Suprapubic skin (tissue), 3 donors: ENCODE measurements around the gene GADL1.

Experiments
- POLR2A ChIP-seq, 2 donors: fragments of 450-650 bp; IDR thresholded peaks; one replicate each; pipeline ENCODE4 v1.6.1; 2017; ENCODE audit warnings: antibody characterized with exemption in 2 of 2, mild to moderate bottlenecking in 2 of 2, moderate library complexity in 2 of 2
- TF ChIP-seq, protein P1 (sequence below), 2 donors: fragments of 200-600 bp in 1 of 2; fragments of 450-650 bp in 1 of 2; sonication (generic) in 1 of 2; IDR thresholded peaks; one replicate each; pipeline ENCODE4 v1.5.1; 2016 to 2019; ENCODE audit warnings: antibody characterized with exemption in 2 of 2, mild to moderate bottlenecking in 1 of 2, moderate library complexity in 1 of 2

DNA sequence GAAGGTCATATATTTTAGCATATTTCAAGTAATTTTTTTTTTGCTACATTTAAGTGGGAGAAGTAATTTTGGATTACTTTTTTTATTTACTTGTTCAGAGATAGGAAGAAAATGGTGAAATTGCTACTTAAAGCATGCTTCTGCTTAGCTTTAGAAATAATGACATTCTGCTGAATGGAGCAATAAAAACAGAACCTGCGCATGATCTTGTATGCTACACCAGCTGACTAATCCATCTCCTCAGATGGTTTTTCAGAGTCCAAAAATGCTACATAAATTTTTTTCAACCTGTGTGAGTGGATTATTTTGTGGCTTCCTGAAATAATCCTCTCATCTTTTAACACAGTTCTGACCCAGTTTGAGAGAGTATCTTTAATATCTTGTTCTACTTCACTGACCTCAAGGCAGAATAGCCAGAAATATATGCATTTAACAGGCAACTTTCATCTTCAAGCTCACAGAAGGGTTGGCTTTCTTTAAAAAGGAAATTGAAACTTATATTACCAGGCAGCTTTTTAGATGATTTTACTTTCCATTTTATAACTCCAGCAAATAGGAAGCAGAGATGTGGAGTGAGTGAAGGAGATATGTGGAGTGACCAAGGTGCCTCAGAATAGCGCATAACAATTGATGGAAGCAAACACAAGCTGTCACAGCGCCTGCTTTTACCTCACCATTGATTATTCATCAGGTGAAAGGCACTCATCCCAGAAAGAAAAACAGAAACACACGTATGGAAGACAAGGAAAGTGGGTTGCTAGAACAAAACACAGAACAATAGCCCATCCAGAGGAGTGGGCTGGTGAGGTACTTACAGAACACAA lies 151.5 kb downstream of the GADL1 start:
- TF ChIP-seq, protein P1, sequence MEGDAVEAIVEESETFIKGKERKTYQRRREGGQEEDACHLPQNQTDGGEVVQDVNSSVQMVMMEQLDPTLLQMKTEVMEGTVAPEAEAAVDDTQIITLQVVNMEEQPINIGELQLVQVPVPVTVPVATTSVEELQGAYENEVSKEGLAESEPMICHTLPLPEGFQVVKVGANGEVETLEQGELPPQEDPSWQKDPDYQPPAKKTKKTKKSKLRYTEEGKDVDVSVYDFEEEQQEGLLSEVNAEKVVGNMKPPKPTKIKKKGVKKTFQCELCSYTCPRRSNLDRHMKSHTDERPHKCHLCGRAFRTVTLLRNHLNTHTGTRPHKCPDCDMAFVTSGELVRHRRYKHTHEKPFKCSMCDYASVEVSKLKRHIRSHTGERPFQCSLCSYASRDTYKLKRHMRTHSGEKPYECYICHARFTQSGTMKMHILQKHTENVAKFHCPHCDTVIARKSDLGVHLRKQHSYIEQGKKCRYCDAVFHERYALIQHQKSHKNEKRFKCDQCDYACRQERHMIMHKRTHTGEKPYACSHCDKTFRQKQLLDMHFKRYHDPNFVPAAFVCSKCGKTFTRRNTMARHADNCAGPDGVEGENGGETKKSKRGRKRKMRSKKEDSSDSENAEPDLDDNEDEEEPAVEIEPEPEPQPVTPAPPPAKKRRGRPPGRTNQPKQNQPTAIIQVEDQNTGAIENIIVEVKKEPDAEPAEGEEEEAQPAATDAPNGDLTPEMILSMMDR (IDR thresholded peaks at IDR 0.05): no peak
- no peak for TF ChIP-seq POLR2A (IDR thresholded peaks at IDR 0.05)
